H9 (cell line): ENCODE data around the gene CHCHD1. TPM values are rescaled to one million over a fixed set of nuclear protein-coding genes. Genes with fewer than 3 reads are reported as not detected.

Experiments
- DNase-seq: peaks from one replicate; pipeline ENCODE4 v3.0.0-alpha.2; 2017
- H2AFZ ChIP-seq: one replicate; pipeline ENCODE4 v1.6.1; 2013; ENCODE audit warnings: mild to moderate bottlenecking, low read length, control low read depth, moderate library complexity
- H2AK5ac ChIP-seq: 2 replicates; pipeline ENCODE4 v1.6.1; 2013; ENCODE audit warnings: low read length, control low read depth, mixed read lengths; ENCODE audit not compliant: insufficient read length
- H2BK120ac ChIP-seq: one replicate; pipeline ENCODE4 v1.6.1; 2013; ENCODE audit warnings: low read depth, mild to moderate bottlenecking, low read length, control low read depth, inconsistent platforms; ENCODE audit not compliant: poor library complexity, severe bottlenecking
- H2BK12ac ChIP-seq: 2 replicates; pipeline ENCODE4 v1.6.1; 2013; ENCODE audit warnings: low read length, control low read depth, mixed read lengths, low read depth; ENCODE audit not compliant: insufficient read length
- H2BK15ac ChIP-seq: 2 replicates; pipeline ENCODE4 v1.6.1; 2013; ENCODE audit warnings: low read depth, low read length, control low read depth
- H2BK20ac ChIP-seq: one replicate; pipeline ENCODE4 v1.6.1; 2013; ENCODE audit warnings: low read depth, mild to moderate bottlenecking, low read length, control low read depth, inconsistent platforms; ENCODE audit not compliant: poor library complexity, severe bottlenecking
- H2BK5ac ChIP-seq: 2 replicates; pipeline ENCODE4 v1.6.1; 2013; ENCODE audit warnings: low read length, control low read depth, mixed read lengths; ENCODE audit not compliant: insufficient read length
- H3K14ac ChIP-seq: 2 replicates; pipeline ENCODE4 v1.6.1; 2013; ENCODE audit warnings: low read length, control low read depth; ENCODE audit not compliant: insufficient read depth
- H3K18ac ChIP-seq: 2 replicates; pipeline ENCODE4 v1.6.1; 2013; ENCODE audit warnings: low read depth, mild to moderate bottlenecking, mixed read lengths, low read length, control low read depth; ENCODE audit not compliant: insufficient read length
- H3K23ac ChIP-seq: 2 replicates; pipeline ENCODE4 v1.6.1; 2013; ENCODE audit warnings: low read length, control low read depth, mixed read lengths, low read depth; ENCODE audit not compliant: insufficient read length
- H3K23me2 ChIP-seq: 2 replicates; pipeline ENCODE4 v1.6.1; 2013; ENCODE audit warnings: low read depth, mild to moderate bottlenecking, mixed read lengths, low read length, control low read depth; ENCODE audit not compliant: insufficient read length, poor library complexity, severe bottlenecking
- H3K27ac ChIP-seq: 2 replicates; pipeline ENCODE4 v1.5.1; 2013; ENCODE audit warnings: low read length, control low read depth, mixed read lengths, low read depth; ENCODE audit not compliant: insufficient read length
- H3K27me3 ChIP-seq: 2 replicates; pipeline ENCODE4 v1.6.1; 2013; ENCODE audit warnings: low read length, control low read depth, inconsistent platforms; ENCODE audit not compliant: insufficient read depth
- H3K4ac ChIP-seq: 2 replicates; pipeline ENCODE4 v1.6.1; 2013; ENCODE audit warnings: low read depth, mild to moderate bottlenecking, control low read depth, inconsistent platforms, low read length, moderate library complexity
- H3K4me1 ChIP-seq: 2 replicates; pipeline ENCODE4 v1.6.1; 2013; ENCODE audit warnings: low read length, control low read depth, inconsistent platforms; ENCODE audit not compliant: insufficient read depth
- H3K4me2 ChIP-seq: 2 replicates; pipeline ENCODE4 v1.6.1; 2013; ENCODE audit warnings: low read length, control low read depth, mixed read lengths; ENCODE audit not compliant: insufficient read length, insufficient read depth
- H3K56ac ChIP-seq: 2 replicates; pipeline ENCODE4 v1.6.1; 2013; ENCODE audit warnings: low read depth, mild to moderate bottlenecking, mixed read lengths, low read length, control low read depth; ENCODE audit not compliant: insufficient read length
- H3K79me1 ChIP-seq: 2 replicates; pipeline ENCODE4 v1.6.1; 2013; ENCODE audit warnings: low read depth, mild to moderate bottlenecking, moderate library complexity, low read length, control low read depth, inconsistent platforms; ENCODE audit not compliant: insufficient read depth, poor library complexity, severe bottlenecking
- H3K79me2 ChIP-seq: 2 replicates; pipeline ENCODE4 v1.6.1; 2013; ENCODE audit warnings: low read length, control low read depth, inconsistent platforms; ENCODE audit not compliant: insufficient read depth
- H3K9ac ChIP-seq: 2 replicates; pipeline ENCODE4 v1.6.1; 2013; ENCODE audit warnings: low read length, control low read depth, mixed read lengths; ENCODE audit not compliant: insufficient read length; ENCODE audit errors: extremely low read depth
- H3K9me3 ChIP-seq: one replicate; pipeline ENCODE4 v1.6.1; 2013; ENCODE audit warnings: low read depth, low read length, inconsistent platforms; ENCODE audit not compliant: control insufficient read depth
- H3T11ph ChIP-seq: one replicate; pipeline ENCODE4 v1.6.1; 2013; ENCODE audit warnings: mild to moderate bottlenecking, low read length, control low read depth, inconsistent platforms
- H4K20me1 ChIP-seq: one replicate; pipeline ENCODE4 v1.6.1; 2013; ENCODE audit not compliant: control insufficient read depth, insufficient read length, insufficient read depth
- H4K5ac ChIP-seq: 2 replicates; pipeline ENCODE4 v1.6.1; 2013; ENCODE audit warnings: low read depth, mild to moderate bottlenecking, mixed read lengths, low read length, control low read depth; ENCODE audit not compliant: insufficient read length
- H4K8ac ChIP-seq: replicated peaks from 2 replicates; pipeline ENCODE4 v1.6.1; 2013; ENCODE audit warnings: low read length, control low read depth, mixed read lengths, low read depth; ENCODE audit not compliant: insufficient read length
- H4K91ac ChIP-seq: 2 replicates; pipeline ENCODE4 v1.6.1; 2013; ENCODE audit warnings: low read depth, mild to moderate bottlenecking, moderate library complexity, mixed read lengths, low read length, control low read depth; ENCODE audit not compliant: insufficient read length
- H3K27ac Mint-ChIP-seq, 3 experiments: 2 replicates in 2 of 3; 3 replicates in 1 of 3; pipeline ENCODE4 v1.8.0; 2020 to 2021; ENCODE audit warnings: mixed read lengths in 3 of 3, mild to moderate bottlenecking in 1 of 3, moderate library complexity in 1 of 3
- H3K27me3 Mint-ChIP-seq: 2 replicates; pipeline ENCODE4 v1.8.0; 2021; ENCODE audit warnings: low read depth, mild to moderate bottlenecking, moderate library complexity, mixed read lengths
- H3K36me3 Mint-ChIP-seq, 3 experiments: 2 replicates in 2 of 3; 3 replicates in 1 of 3; pipeline ENCODE4 v1.8.0; 2020 to 2021; ENCODE audit warnings: low read depth in 3 of 3, mixed read lengths in 3 of 3; ENCODE audit not compliant: insufficient read depth in 1 of 3
- H3K4me1 Mint-ChIP-seq, 2 experiments: 2 replicates each; pipeline ENCODE4 v1.8.0; 2020; ENCODE audit warnings: mixed read lengths in 2 of 2
- H3K4me3 Mint-ChIP-seq, 2 experiments: 2 replicates in 1 of 2; 3 replicates in 1 of 2; pipeline ENCODE4 v1.8.0; 2020 to 2021; ENCODE audit warnings: mild to moderate bottlenecking in 2 of 2, mixed read lengths in 2 of 2, moderate library complexity in 1 of 2
- H3K9me3 Mint-ChIP-seq, 2 experiments: 2 replicates in 1 of 2; 3 replicates in 1 of 2; pipeline ENCODE4 v1.8.0; 2020; ENCODE audit warnings: mild to moderate bottlenecking in 2 of 2, mixed read lengths in 2 of 2, moderate library complexity in 1 of 2
- WGBS: extraction: QIAGEN DNeasy Blood & Tissue Kit; methylation state at CpG from one replicate; pipeline ENCODE4 v1.1.7; 2013; ENCODE audit warnings: missing lambda C conversion rate, low lambda C conversion rate, mixed read lengths; ENCODE audit not compliant: insufficient read length; ENCODE audit errors: extremely low coverage; 5-methylcytosine and 5-hydroxymethylcytosine counted together
- total RNA-seq: library from RNA; stranded (reverse); gene quantifications from 2 replicates; pipeline ENCODE4 v1.2.1, GENCODE V29; 2021
- TF ChIP-seq, protein P1 (sequence below): fragments of 200-600 bp; sonication (generic); conservative IDR thresholded peaks from 3 replicates; pipeline ENCODE4 v1.8.0; 2021; ENCODE audit warnings: antibody characterized with exemption, mild to moderate bottlenecking

The CHCHD1 gene
- total RNA-seq, 1 experiment from 2014 or later, result 45.9 TPM

DNA sequence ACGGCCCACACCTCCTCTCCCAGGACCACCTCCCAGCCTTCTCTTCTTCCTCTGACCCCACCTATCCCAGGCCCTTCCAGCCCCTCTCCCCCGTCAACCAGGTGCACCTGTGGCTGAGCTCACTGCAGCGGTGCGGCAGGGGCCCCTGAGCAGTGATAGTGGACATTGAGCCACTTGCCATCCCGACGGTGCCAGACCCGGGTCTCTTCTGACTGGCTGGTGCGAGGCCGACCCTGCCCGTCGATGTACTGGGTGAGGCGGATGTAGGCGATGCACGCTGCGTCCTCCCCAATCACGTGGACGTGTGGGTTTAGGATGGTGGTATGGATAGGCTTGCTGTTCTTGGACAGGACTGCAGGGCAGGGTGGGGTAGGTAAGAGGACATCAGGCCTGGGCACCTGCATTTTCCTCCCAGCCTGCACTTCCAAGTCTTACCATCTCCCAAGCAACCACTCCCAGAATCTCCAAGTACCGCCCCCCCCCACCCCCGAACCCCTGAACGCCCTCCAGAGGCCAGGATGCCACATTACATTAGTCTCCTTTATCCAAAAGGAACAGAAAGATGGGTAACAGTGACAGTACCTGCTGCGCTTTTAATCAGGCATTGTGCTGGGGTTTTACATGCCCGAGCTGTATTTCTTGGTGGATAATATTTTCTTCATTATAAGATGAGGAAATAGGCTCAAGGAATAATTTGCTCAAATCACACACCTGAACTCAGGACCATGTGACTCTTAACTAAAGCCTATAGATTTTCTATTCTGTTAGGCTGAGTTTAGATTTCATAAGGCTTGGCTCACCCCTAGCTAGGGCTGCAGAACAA lies 33.3 kb downstream of the CHCHD1 start:
- no peak overlapping the region for H3K27ac ChIP-seq
- H2BK15ac ChIP-seq, result no peak overlapping the region
- no peak overlapping the region for H3K9ac ChIP-seq
- H3K79me2 ChIP-seq, result no peaks in the 10 kb centered on the region
- no peak overlapping the region for H4K8ac ChIP-seq
- H3K4me1 Mint-ChIP-seq, result peaks cover 11 to 14% of the 10 kb centered on the region in 2 experiments
- H3K27me3 ChIP-seq, result no peaks in the 10 kb centered on the region
- no peak overlapping the region for H2BK120ac ChIP-seq
- no peaks in the 10 kb centered on the region for H4K20me1 ChIP-seq
- TF ChIP-seq, protein P1, sequence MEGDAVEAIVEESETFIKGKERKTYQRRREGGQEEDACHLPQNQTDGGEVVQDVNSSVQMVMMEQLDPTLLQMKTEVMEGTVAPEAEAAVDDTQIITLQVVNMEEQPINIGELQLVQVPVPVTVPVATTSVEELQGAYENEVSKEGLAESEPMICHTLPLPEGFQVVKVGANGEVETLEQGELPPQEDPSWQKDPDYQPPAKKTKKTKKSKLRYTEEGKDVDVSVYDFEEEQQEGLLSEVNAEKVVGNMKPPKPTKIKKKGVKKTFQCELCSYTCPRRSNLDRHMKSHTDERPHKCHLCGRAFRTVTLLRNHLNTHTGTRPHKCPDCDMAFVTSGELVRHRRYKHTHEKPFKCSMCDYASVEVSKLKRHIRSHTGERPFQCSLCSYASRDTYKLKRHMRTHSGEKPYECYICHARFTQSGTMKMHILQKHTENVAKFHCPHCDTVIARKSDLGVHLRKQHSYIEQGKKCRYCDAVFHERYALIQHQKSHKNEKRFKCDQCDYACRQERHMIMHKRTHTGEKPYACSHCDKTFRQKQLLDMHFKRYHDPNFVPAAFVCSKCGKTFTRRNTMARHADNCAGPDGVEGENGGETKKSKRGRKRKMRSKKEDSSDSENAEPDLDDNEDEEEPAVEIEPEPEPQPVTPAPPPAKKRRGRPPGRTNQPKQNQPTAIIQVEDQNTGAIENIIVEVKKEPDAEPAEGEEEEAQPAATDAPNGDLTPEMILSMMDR, result peak; percentile 65
- peaks cover 20 to 49% (median 25%) of the 10 kb centered on the region in 3 experiments; a peak in 6 of 7 replicates for H3K36me3 Mint-ChIP-seq
- peaks cover 2% of the 10 kb centered on the region for H3K23me2 ChIP-seq
- H3K56ac ChIP-seq, result no peak overlapping the region
- H3K27me3 Mint-ChIP-seq, result no peaks in the 10 kb centered on the region
- DNase-seq, result peak; percentile 59
- no peak overlapping the region for H4K91ac ChIP-seq
- no peak overlapping the region for H4K5ac ChIP-seq
- no peak overlapping the region for H3K4me3 Mint-ChIP-seq
- no peak overlapping the region for H2AFZ ChIP-seq
- H3K27ac Mint-ChIP-seq, result no peak overlapping the region
- no peak overlapping the region for H3K4me2 ChIP-seq
- no peak overlapping the region for H3T11ph ChIP-seq
- H3K4me1 ChIP-seq, result no peaks in the 10 kb centered on the region
- no peak overlapping the region for H2BK12ac ChIP-seq
- H3K9me3 Mint-ChIP-seq, result no peaks in the 10 kb centered on the region; a peak in 1 of 5 replicates
- H3K14ac ChIP-seq, result no peak overlapping the region
- no peak overlapping the region for H2BK5ac ChIP-seq
- no peak overlapping the region for H2BK20ac ChIP-seq
- H2AK5ac ChIP-seq, result no peak overlapping the region
- no peak overlapping the region for H3K4ac ChIP-seq
- H3K9me3 ChIP-seq, result no peaks in the 10 kb centered on the region
- no CpG with 5 or more reads among the region's 22 CpGs for WGBS
- H3K79me1 ChIP-seq, result no peaks in the 10 kb centered on the region
- H3K23ac ChIP-seq, result no peak overlapping the region
- no peak overlapping the region for H3K18ac ChIP-seq
